ENCODE results near the gene KCNQ5.

The KCNQ5 gene

DNA sequence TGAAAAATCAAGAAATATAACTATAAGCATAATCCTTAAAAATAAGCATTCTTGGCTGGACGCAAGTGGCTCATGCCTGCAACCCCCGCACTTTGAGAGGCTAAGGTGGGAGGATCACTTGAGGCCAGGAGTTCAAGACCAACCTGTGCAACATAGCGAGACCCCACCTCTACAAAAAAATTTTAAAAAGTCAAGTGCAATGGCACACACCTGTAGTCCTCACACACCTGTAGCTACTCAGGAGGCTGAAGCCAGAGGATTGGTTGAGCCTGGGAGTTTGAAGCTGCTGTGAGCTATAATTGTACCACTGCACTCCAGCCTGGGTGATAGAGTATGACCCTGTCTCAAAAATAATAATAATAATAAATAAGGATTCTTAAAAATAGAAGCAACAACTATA, 494.5 kb downstream of the KCNQ5 start:
- CTCF ChIA-PET, result interaction anchor here (0.6 to 1.2 kb wide), 3 partner anchors 14 to 1186 kb away, joined by 3 to 5 read pairs (median 4); no protein-coding TSS in a partner anchor
- no peak for TF ChIP-seq ZNF768 (tag by site-specific recombination; IDR thresholded peaks at IDR 0.05)
- no peak for TF ChIP-seq ZNF416 (tag by site-specific recombination; IDR thresholded peaks at IDR 0.05)
- no peak for TF ChIP-seq ZNF623 (tag by site-specific recombination; IDR thresholded peaks at IDR 0.05)
- no peak for TF ChIP-seq ZNF121 (tag by site-specific recombination; IDR thresholded peaks at IDR 0.05)
- peak; percentile 72 for TF ChIP-seq SCRT1 (tag by site-specific recombination; IDR thresholded peaks at IDR 0.05; ENCODE audit: borderline replicate concordance)
- no peak for TF ChIP-seq ZNF600 (tag by site-specific recombination; IDR thresholded peaks at IDR 0.05)
- no peak for TF ChIP-seq ZNF701 (tag by site-specific recombination; IDR thresholded peaks at IDR 0.05)
- TF ChIP-seq ZNF830 (tag by site-specific recombination; IDR thresholded peaks at IDR 0.05; ENCODE audit: low read depth), result no peak
- no peak for TF ChIP-seq PRDM1 (tag by site-specific recombination; IDR thresholded peaks at IDR 0.05)
- TF ChIP-seq ZNF544 (tag by site-specific recombination; IDR thresholded peaks at IDR 0.05), result no peak
- TF ChIP-seq SCRT2 (tag by site-specific recombination; IDR thresholded peaks at IDR 0.05), result peak; percentile 89
- no peak for TF ChIP-seq ZBTB7A (tag by site-specific recombination; IDR thresholded peaks at IDR 0.05; ENCODE audit: low read depth)
- TF ChIP-seq, protein P1, sequence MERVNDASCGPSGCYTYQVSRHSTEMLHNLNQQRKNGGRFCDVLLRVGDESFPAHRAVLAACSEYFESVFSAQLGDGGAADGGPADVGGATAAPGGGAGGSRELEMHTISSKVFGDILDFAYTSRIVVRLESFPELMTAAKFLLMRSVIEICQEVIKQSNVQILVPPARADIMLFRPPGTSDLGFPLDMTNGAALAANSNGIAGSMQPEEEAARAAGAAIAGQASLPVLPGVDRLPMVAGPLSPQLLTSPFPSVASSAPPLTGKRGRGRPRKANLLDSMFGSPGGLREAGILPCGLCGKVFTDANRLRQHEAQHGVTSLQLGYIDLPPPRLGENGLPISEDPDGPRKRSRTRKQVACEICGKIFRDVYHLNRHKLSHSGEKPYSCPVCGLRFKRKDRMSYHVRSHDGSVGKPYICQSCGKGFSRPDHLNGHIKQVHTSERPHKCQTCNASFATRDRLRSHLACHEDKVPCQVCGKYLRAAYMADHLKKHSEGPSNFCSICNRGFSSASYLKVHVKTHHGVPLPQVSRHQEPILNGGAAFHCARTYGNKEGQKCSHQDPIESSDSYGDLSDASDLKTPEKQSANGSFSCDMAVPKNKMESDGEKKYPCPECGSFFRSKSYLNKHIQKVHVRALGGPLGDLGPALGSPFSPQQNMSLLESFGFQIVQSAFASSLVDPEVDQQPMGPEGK (tag by site-specific recombination; IDR thresholded peaks at IDR 0.05), result no peak
- TF ChIP-seq ZNF433 (tag by site-specific recombination; IDR thresholded peaks at IDR 0.05; ENCODE audit: low read depth), result no peak
- POLR2A ChIA-PET, result no interaction called here

DNA sequence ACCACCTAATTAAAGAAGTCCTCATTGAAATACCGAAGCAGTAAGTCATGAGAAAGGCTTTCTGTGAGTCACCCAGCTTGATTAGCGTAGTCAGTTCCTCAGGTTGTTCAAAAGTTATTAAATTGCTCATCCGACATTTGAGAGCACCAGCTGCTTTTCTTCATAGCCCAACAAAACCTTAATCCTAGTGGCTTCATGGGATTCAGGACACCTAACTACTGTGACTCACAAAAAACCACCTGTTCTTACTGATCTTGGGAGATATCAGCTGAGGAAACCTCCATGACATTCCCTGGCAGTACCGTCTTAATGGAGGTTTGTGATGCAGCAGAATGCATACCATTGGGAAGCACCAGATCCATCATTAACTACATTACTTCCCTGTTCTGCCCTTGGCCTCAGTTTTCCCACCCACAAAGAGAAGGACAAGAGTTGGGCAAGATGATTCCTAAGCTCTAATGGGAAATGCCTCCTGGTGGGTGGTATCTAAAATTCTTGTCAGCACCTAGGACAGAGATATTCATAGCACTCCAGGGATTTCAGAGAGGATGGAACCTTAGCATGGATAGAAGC, 499.6 kb downstream of the KCNQ5 start:
- H3K4me1 ChIP-seq (ENCODE audit: control insufficient read depth, insufficient read depth, low read length), result no peaks in the 10 kb centered on the region
- POLR2A ChIA-PET, result interaction anchor here (0.7 to 1.1 kb wide), 2 partner anchors 9 to 12 kb away, joined by 3 read pairs; no protein-coding TSS in a partner anchor
- H3K27ac ChIP-seq (ENCODE audit: extremely low read depth, low read depth, low read length), result no peak overlapping the region
- H3K36me3 ChIP-seq (ENCODE audit: control insufficient read depth in 2 of 2, insufficient read depth in 1 of 2, low read length in 2 of 2), result no peaks in the 10 kb centered on the region
- TF ChIP-seq ZBTB48 (tag by site-specific recombination; IDR thresholded peaks at IDR 0.05) (no peak), SCRT2 (tag by site-specific recombination; IDR thresholded peaks at IDR 0.05) (peak; percentile 86)
- TF ChIP-seq, protein P2, sequence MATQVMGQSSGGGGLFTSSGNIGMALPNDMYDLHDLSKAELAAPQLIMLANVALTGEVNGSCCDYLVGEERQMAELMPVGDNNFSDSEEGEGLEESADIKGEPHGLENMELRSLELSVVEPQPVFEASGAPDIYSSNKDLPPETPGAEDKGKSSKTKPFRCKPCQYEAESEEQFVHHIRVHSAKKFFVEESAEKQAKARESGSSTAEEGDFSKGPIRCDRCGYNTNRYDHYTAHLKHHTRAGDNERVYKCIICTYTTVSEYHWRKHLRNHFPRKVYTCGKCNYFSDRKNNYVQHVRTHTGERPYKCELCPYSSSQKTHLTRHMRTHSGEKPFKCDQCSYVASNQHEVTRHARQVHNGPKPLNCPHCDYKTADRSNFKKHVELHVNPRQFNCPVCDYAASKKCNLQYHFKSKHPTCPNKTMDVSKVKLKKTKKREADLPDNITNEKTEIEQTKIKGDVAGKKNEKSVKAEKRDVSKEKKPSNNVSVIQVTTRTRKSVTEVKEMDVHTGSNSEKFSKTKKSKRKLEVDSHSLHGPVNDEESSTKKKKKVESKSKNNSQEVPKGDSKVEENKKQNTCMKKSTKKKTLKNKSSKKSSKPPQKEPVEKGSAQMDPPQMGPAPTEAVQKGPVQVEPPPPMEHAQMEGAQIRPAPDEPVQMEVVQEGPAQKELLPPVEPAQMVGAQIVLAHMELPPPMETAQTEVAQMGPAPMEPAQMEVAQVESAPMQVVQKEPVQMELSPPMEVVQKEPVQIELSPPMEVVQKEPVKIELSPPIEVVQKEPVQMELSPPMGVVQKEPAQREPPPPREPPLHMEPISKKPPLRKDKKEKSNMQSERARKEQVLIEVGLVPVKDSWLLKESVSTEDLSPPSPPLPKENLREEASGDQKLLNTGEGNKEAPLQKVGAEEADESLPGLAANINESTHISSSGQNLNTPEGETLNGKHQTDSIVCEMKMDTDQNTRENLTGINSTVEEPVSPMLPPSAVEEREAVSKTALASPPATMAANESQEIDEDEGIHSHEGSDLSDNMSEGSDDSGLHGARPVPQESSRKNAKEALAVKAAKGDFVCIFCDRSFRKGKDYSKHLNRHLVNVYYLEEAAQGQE (tag by site-specific recombination; IDR thresholded peaks at IDR 0.05), result peak; percentile 94
- no peaks in the 10 kb centered on the region for H3K9me3 ChIP-seq (ENCODE audit: control insufficient read depth, insufficient read depth, low read depth, low read length)
- CTCF ChIA-PET, result interaction anchor here (0.6 to 1.1 kb wide), 3 partner anchors 8 to 715 kb away, joined by 3 to 4 read pairs (median 3); no protein-coding TSS in a partner anchor
- H3K4me3 ChIP-seq (ENCODE audit: low read depth, low read length), result no peak overlapping the region

More for the DNA sequence above, 494.5 kb downstream of the KCNQ5 start:
- H3K4me1 ChIP-seq (ENCODE audit: control insufficient read depth, insufficient read depth, low read length), result no peaks in the 10 kb centered on the region
- no peaks in the 10 kb centered on the region for H3K36me3 ChIP-seq (ENCODE audit: control insufficient read depth in 2 of 2, insufficient read depth in 1 of 2, low read length in 2 of 2)
- H3K4me3 ChIP-seq (ENCODE audit: low read depth, low read length), result no peak overlapping the region
- H3K27ac ChIP-seq (ENCODE audit: extremely low read depth, low read depth, low read length), result no peak overlapping the region
- no peaks in the 10 kb centered on the region for H3K9me3 ChIP-seq (ENCODE audit: control insufficient read depth, insufficient read depth, low read depth, low read length)

All from HEK293 (cell line).